NCI-H2107 (cell line): Measurements from ENCODE around the gene OPRPN.

Source experiments
- DNase-seq: peaks from one replicate; lab custom pipeline; 2025; lab: John Stamatoyannopoulos, UW

OPRPN gene, protein sequence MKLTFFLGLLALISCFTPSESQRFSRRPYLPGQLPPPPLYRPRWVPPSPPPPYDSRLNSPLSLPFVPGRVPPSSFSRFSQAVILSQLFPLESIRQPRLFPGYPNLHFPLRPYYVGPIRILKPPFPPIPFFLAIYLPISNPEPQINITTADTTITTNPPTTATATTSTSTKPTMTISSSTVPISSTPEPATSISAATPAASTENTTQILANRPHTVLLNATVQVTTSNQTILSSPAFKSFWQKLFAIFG

GRCh38 chr4:70397580-70397979 lies at the start of gene OPRPN:
Gene OPRPN, plus strand, starts transcription at chr4:70397940. Its CDS starts 1,346 bp downstream, at chr4:70399286.
- no peak for DNase-seq

DNA sequence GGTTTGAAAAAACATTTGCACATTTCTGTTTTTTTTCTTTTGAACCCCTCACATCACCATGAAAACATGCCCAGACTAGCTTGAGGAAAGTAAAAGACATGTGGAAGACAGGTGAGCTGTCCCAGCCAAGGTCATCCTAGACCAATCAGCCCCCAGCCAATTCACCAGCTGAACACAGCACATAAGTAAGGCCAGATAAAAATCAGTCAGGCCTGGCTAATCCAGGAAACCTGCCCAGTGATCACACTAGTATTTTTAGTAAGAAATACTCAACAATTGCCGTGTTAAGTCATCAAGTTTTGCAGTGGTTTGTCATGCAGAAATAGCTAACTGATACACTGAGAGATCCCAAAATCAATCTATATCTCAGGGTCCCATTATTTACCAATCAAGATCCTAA lies 41.6 kb upstream of the OPRPN start:
- no peak for DNase-seq

DNA sequence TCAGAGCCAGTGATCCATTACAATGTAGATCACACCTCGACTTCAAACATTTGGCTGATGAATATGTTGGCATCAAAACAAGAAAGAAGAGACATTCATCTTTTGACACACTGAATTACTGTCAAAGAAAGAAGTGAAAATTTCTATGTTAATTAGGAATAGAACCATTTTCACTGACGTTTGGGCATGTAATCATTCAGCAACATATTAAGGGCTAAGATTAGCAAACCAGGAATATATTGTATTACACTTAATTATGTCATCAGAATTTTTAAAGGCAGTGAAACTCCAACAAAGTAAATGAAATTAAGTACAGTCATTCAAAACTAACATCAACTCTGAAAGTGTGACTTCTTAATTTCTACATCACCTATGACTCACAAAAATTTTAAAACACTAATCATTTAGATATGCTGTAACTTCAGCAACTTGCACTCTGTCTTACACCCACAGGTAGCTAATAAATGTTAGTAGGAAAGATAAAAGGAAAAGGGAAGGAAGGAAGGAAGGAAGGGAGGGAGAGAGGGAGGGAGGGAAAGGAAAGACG lies 38.6 kb upstream of the OPRPN start:
- no peak for DNase-seq

DNA sequence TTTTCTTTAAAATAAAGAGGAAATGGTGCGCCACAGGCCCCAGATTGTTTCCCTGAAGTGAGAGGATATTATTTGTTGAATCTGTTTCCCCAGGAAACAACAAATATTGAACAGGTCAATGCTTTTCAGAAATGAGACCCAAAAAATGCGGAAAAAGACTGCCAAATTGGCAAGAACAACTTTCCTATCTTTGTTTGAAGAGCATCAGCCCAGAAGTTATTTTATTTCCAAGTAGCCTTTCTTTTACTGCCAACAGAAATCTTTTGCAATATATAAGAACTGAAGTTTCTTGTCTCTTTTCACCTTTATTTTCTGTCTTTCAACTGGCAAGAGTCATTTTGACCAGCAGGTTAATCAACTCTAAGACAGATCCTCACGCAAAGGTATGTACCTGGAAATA lies 37.3 kb upstream of the OPRPN start, which contains the start of gene SMR3A:
Gene SMR3A (plus strand): TSS at position 301 of the 400 bp plus-strand sequence. CDS start 1,356 bp downstream, outside the sequence.
- DNase-seq = no peak

DNA sequence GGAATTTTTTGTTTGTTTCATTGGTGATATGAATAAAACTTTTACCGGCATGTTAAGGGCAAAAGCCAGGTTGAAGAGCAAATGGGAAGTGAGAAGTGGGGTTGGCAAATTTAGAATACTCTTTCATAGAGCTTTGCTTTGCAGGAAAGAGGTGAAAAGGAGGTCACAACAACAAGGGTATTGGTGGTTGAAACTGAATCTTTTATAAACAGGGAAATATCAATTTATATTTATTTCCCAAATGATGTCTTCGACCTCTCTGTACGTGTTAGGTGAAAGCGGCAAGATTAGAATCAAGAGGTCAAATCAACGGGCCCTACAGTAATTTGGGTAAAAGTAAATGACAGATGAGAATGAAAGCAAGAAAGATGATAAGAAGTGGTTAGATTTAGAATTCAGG lies 33.7 kb upstream of the OPRPN start:
- no peak for DNase-seq

GRCh38 chr4:70365479-70365878 lies 32.3 kb upstream of the OPRPN start:
- DNase-seq = no peak

DNA sequence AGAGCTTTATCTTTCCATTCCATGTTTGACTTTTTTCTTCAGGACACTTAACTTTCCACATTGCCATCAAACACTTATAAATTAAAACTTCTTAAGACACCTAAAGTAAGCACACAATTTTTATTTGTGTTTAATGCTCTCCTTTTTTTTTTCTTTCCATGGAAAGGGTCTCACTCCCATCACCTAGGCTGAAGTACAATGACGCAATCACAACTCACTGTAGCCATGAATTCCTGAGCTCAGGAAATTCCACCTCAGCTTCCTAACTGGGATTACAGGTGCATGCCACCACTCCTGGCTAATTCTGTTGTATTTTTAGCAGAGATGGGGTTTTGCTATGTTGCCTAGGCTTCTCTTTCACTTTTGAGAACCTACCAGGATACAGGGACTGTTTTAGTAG lies 29.9 kb upstream of the OPRPN start:
- no peak for DNase-seq

DNA sequence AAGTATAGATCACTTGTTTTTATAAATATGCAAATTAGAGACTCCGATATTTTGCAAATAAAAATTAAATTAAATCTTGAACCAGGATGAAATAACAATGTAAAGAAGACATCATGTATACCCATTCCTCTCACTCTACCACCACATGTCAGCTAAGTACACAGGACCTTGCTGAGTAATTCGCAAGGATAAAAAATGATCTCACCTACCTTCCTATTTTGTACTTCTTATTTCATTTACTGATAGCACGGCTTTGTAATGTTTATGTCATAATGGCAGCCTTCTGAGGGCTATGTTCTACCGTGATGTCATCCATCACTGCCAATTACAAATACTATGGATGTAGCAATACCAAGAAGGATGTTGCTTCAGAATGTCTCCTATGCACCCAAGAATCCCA lies 25.8 kb upstream of the OPRPN start:
- no peak for DNase-seq

DNA sequence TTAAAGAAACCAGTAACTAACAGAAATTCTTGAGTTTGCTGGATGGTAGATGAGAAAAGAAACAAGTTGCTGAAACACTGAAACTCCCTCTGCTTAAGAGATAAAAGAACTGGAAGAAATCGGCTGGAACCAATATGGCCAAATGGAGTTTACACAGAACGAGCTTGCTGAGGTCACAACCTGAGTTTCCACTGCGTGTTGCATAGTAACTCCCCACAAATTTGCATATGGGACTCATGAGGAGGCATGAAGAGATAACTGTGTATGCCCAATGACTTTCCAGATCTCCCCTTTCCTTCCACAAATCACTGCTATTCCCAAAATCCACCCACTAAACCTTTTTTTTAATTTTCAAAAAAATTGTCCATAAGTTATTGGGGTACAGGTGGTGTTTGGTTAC lies 25.0 kb upstream of the OPRPN start:
- no peak for DNase-seq

DNA sequence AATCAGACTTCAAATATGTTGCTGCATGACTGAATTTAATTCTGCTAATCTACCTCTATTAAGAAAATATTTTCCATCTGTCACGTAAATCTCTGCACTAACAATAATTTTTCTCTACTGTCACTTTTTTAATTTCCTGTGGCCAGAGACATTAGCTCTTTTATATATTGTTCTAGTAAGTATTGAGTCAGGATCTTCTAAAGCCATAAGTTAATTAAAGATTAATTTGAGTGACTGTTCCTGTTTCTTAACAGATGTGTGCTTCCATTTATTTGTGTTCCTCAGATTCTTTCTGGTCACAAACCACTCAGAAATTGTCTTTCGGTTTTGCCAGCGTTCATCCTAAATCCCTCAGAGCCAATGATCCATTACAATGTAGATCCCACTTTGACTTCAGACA lies 17.2 kb upstream of the OPRPN start:
- no peak for DNase-seq

GRCh38 chr4:70382691-70383181 lies 15.0 kb upstream of the OPRPN start, which contains the start of gene SMR3B:
Gene SMR3B, plus strand, starts transcription at chr4:70383131. Its CDS starts 1,380 bp downstream, at chr4:70384511.
- DNase-seq = no peak

GRCh38 chr4:70392057-70392776 lies 5.5 kb upstream of the OPRPN start:
- DNase-seq = no peak

DNA sequence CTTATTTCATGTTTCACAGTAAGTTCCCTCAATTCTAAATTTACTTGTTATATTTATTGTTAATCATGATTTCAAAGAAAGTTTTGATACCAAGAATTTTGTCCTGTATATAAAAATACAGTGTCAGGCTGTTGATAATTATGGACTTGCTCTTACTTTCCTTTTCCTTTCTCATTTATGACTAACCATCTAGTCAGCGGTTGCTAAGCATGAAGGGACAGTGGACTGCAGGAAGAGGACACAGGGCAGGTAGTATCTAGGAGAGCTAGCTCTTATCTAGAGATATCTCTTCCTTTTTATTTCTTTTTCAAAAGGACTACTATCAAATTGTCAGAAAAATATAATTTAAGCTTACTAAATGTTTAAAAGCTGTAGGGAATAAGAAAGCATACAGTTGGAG lies 1.6 kb downstream of the OPRPN start:
- no peak for DNase-seq

GRCh38 chr4:70402762-70403161 lies 5.0 kb downstream of the OPRPN start:
- DNase-seq = no peak

- DNase-seq = no peak
Measured at GRCh38 chr4:70405765-70406164, 8.0 kb downstream of the OPRPN start.

DNA sequence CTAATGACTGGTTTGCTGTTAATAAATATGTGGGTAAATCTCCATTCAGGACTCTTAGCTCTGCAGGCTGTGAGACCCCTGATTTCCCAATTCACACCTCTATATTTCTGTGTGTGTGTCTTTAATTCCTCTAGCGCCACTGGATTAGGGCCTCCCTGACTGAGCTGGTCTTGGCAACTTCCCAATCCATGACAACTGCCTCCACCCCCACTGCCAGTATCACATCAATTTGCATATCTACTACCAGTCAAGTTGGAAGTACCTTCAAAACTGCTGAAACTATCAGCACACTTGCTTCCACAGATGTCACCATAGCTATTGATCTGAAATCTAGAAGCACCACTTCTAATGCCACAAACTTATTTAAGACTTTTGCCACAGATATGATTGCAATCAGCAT lies 27.6 kb downstream of the OPRPN start:
- DNase-seq = no peak

- DNase-seq = no peak
Measured at GRCh38 chr4:70426789-70427188, 29.0 kb downstream of the OPRPN start.

GRCh38 chr4:70437197-70437596 lies 39.5 kb downstream of the OPRPN start:
- DNase-seq = no peak

DNA sequence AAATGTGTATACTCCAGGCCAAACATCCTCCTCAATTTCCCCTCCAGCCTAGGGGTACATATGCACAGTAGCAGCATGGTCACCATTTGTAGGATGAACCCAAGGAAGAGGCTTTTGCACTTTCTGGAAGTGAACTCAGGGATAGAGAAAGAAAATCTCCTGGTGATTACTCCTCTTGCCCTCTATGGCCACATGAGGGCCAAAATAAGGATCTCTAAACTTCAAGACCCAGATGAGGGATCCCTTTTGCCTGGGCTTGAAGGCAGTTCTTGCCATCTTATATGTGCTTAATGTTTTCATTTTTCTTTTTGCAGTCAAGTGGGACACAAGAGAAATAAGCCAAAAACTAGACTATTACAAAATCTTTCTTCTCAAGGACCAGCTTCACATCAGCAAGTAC lies 44.7 kb downstream of the OPRPN start:
- DNase-seq = no peak

DNA sequence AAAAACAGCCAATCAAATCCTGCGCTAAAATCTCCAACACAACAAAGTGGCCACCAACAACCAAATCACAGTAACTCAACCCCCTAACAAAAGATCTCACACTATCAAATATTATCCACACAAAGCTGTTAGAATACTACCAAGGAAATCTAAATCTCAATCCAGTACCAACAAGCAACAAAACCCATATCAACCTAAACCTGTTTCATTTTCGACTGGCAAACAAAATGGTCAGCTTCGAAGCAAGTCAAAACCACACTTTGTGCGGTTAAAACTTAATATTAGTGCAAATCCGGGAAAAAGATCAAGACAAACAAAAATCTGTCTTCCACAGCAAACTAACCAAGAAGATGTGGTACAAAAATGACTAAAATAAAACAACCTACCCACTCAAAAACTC lies 45.6 kb downstream of the OPRPN start:
- no peak for DNase-seq

GRCh38 chr4:70449220-70449619 lies 51.5 kb downstream of the OPRPN start:
- DNase-seq = no peak

DNA sequence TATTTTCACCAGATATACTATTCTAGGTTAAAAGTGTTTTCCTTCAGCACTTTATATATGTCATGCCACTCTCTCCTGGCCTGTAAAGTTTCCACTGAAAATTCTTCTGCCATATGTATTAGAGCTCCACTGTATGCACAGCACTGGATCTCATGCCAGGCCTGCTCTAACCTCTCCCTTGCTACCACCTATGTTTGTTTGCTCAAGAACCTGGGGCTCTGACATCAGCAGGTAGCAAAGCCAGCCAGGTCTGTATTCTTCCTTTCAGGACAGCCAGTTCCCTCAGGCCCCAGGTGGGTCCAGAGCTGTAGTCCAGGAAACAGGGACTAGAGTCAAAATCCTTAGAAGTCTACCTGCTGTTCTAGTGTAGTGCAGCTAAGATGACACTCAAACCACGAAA lies 55.2 kb downstream of the OPRPN start:
- DNase-seq = no peak
